PC-9 (cell line): ENCODE results near the gene YPEL1.

ENCODE experiments used
- CTCF ChIP-seq: fragments of 200-600 bp; sonication (generic); conservative IDR thresholded peaks from 2 replicates; pipeline ENCODE4 v1.6.1; 2017; ENCODE audit warnings: mixed run types, antibody characterized with exemption, mild to moderate bottlenecking, moderate library complexity
- EZH2 ChIP-seq: fragments of 200-600 bp; sonication (generic); IDR thresholded peaks from 2 replicates; pipeline ENCODE4 v1.8.0; 2017; ENCODE audit warnings: antibody characterized with exemption, low read depth

GRCh38 chr22:21741059-21741458 is 5.5 kb upstream of the YPEL1 start:
- TF ChIP-seq CTCF (no peak), EZH2 (no peak)
